Measurements from ENCODE around the gene NDUFA8. TPM values are rescaled to one million over a fixed set of nuclear protein-coding genes. Genes with fewer than 3 reads are reported as not detected.

The NDUFA8 gene
- total RNA-seq = 297 TPM
- long read RNA-seq, transcript NDUFA8-201 (4 exons, 844 nt) = major isoform, 171 of 172 reads
- long read RNA-seq, partial matches to known transcripts = 1 of 172 reads
- long read RNA-seq, other reads (novel, unspliced or antisense) = 0 of 172 reads

DNA sequence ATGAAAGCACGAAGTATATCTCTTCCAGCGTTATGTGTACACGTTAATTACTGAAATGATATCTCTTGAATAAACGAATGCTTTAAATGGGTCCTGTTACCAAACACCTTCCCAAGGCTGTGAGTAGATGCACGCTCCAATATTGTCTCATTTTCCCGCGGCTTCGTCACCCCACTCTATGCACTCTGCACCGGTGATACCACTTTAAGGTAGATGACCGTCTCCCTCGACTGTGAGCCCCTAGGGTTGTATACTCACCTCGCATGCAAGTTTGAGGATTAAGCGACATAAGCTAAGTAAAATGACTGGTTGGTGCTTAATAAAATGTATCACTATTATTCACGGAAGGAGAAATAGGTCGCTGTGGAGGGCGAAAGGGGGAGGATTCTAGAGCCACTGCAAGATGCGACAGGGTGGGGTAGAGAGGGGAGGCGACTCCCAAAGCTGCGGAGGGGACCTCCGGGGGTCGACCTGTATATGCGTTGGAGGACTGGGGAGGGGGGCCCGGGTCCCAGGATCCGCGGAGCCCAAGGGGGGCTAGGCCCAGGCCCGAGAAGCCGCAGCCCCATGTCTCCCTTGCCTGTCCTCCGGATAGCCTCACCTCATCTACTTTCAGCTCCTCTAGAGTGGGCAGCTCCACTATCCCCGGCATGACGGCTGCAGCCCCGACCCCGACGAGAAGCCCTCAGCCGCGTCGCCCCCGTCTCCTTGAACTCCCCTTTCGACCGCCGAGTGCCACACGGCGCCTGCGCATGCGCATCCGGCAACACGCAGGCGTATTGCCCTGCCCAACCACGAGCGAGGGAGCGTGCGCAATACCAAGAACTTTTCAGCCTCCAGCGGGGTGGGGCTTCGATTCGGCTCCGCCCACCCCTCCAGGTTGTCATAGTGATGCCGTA is at the start of gene NDUFA8, which contains the start of gene MORN5:
Gene NDUFA8 (minus strand): TSS at position 754 of the 899 bp plus-strand sequence. CDS start 102 bp downstream, at position 652.
Gene MORN5 (plus strand): TSS at position 883 of the 899 bp plus-strand sequence. CDS start 65 bp downstream, outside the sequence.
- intact Hi-C loops (cut with DNase I) = loop anchor here (5.0 kb wide), 1 partner anchor 103 kb away; the partner anchor contains the start of genes MRRF and RBM18
- ATAC-seq = peak; percentile 98
- DNase-seq (ENCODE audit: missing footprints) = peak; percentile 98

- DNase-seq (ENCODE audit: missing footprints) (no peak), ATAC-seq (no peak)
- intact Hi-C loops (cut with DNase I) = no loop called here
Measured at GRCh38 chr9:122207096-122207495, 47.5 kb upstream of the NDUFA8 start.

DNA sequence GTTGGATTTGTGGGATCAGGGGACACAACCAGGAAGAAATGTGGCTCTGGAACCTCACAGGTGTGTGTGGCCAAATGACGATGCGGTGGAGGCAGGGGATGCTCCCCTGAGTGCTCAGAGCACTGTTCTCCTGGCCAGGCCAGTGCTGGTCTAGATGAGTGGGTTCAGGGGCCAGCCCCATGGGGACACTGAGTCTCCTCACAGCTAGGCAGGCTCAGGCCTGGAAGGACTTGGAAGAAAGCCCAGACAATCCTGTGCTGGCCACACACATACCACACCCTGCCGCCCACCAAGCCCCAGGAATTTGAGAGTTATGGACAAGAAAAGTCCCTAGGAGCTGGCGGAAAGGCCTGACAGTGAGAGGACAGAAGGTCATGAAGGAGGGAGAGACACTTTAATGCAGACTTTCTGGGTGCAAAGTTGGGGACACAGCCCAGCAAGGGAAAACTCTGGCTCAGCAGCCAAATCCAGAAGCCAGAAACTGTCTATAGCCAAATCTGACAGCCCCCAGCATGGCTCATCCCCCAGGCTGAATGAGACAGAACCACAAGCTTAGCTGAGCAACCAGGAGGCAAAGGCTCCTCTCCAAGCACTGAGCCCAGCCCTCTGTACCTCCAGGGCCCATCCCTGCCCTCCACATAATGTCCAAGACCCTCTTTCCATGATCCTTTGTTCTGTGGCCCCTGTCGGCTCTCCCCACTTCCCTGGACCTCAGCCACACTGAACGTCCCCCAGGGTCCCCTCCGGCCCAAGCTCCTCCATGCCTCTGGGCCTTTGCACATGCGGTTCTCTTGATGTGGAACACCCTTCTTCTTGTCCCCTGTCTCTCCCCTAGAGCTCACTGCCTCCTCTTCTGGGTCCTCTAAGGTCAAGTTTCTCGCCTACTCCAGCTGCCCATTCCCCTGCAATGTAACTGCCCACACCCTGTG is 46.8 kb upstream of the NDUFA8 start:
- no peak for ATAC-seq
- intact Hi-C loops (cut with DNase I) = no loop called here
- DNase-seq (ENCODE audit: missing footprints) = no peak

- no peak for DNase-seq (ENCODE audit: missing footprints)
- ATAC-seq = no peak
- intact Hi-C loops (cut with DNase I) = no loop called here
Measured at GRCh38 chr9:122205176-122205575, 45.6 kb upstream of the NDUFA8 start.

DNA sequence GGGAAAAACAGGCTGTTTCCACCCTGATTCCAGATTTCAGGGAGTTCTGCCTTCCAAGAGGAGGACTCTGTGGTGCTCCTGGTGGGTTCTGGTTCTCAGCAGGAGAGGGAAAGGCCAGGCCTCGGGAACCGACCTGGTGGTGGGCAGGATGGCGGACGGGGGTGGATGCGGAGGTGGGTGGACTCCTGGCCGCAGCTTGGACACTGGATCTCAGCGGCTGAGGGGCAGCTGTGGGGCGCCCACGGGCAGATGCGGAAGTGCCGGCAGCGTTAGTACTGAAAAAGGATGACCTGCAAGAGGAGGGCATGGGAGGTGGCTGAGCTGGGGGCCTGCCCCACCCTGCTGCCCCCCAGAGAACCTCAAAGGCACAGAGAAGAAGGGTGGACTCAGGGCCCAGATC is 44.9 kb upstream of the NDUFA8 start:
- no peak for DNase-seq (ENCODE audit: missing footprints)
- no peak for ATAC-seq
- intact Hi-C loops (cut with DNase I) = no loop called here

GRCh38 chr9:122204055-122204454 is 44.5 kb upstream of the NDUFA8 start:
- intact Hi-C loops (cut with DNase I) = no loop called here
- DNase-seq (ENCODE audit: missing footprints) = no peak
- ATAC-seq = no peak

DNA sequence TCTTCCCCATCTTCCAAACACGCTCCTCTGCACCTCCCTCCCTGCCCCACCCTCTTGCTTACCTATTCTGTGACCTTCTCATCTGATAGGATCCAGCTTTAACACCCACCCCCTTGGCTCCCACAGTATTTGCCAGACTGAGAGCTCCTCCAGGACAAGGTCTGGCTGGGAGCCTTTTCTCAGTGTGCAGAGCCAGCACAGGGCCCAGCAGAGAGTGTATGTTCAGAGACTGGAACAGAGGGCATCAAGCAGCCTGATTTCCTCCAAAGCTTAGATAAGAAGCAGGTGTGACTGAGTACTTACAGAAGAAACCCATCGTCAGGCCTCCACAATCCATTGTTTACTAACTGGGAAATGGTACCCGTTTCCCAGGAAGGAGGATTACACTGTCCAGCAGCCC is 42.5 kb upstream of the NDUFA8 start:
- ATAC-seq (peak; percentile 71), DNase-seq (ENCODE audit: missing footprints) (no peak)
- intact Hi-C loops (cut with DNase I) = no loop called here

DNA sequence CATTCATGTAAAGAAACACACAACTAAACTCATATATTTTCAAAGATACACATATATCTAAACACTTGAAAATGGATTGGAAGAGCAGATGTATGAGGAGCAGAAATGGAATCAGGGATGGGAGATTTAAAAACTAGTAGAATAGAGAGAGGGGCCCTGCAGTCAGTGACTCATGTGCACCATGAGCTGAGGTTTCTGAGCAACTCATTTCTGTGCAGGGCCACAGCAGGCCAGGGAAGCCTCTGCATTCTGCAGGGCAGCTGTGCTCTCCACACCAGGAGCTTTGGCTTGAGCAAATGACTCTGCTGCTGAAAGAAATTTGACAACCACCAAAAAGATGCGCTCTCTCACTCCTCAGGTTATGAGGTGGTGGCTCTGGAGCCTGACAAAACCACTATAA is 42.1 kb upstream of the NDUFA8 start:
- intact Hi-C loops (cut with DNase I) = no loop called here
- no peak for ATAC-seq
- DNase-seq (ENCODE audit: missing footprints) = no peak

GRCh38 chr9:122200960-122201595 is 41.5 kb upstream of the NDUFA8 start:
- intact Hi-C loops (cut with DNase I) = no loop called here
- ATAC-seq = peak; percentile 58
- DNase-seq (ENCODE audit: missing footprints) = no peak

- intact Hi-C loops (cut with DNase I) = no loop called here
- no peak for ATAC-seq
- no peak for DNase-seq (ENCODE audit: missing footprints)
Measured at GRCh38 chr9:122197882-122198281, 38.3 kb upstream of the NDUFA8 start.

GRCh38 chr9:122197426-122197825 is 37.8 kb upstream of the NDUFA8 start:
- intact Hi-C loops (cut with DNase I) = no loop called here
- ATAC-seq = no peak

DNA sequence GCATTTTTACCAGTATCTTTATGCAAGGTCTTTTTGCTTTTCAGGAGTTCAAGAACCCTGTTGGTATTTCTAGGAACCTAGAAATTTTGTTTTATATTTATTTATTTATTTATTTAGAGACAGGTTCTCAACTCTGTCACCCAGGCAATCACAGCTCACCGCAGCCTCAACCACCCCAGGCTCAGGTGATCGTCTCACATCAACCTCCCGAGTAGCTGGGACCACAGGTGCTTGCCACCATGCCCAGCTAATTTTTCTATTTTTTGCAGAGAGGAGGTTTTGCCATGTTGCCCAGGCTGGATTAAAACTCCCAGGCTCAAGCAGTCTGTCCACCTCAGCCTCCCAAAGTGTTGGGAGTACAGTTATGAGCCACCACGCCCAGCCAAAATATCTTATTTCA is 36.3 kb upstream of the NDUFA8 start:
- DNase-seq (ENCODE audit: missing footprints) = no peak
- no peak for ATAC-seq
- intact Hi-C loops (cut with DNase I) = no loop called here

More at GRCh38 chr9:122197426-122197825, 37.8 kb upstream of the NDUFA8 start:
- no peak for DNase-seq (ENCODE audit: missing footprints)

GRCh38 chr9:122193651-122194050 is 34.1 kb upstream of the NDUFA8 start:
- intact Hi-C loops (cut with DNase I) = no loop called here
- no peak for DNase-seq (ENCODE audit: missing footprints)
- ATAC-seq = no peak

- no peak for DNase-seq (ENCODE audit: missing footprints)
- intact Hi-C loops (cut with DNase I) = no loop called here
- no peak for ATAC-seq
Measured at GRCh38 chr9:122192914-122193525, 33.4 kb upstream of the NDUFA8 start.

DNA sequence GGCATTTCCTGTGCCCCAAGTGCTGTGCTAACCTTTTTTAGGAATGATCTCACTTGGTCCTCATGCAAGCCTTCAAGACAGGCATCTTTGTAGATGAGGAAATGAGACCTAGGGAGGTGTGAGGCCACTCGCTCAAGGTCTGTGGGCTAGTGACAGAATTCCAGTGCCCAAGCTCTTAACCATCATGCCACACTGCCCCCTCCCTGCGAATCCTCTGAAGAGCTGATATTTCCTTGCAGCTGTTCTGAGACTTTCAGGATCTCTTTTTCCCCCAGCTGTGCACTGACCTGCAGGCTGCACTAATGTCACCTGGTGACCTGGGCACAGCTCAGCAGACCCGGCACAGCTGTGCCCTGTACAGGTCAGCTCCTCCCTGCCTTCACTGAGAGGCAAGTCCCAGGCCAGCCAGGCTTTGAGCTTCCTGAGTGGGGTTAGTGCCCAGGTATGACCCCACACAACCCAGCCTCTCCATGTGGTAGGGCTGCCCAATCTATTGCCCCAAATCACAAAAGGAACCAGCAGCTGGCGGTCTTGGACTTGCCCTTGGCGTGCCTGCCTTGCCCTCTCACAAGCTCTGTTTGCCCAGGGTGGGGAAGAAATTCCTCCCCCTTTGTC is 32.8 kb upstream of the NDUFA8 start:
- ATAC-seq = no peak
- DNase-seq (ENCODE audit: missing footprints) = no peak
- intact Hi-C loops (cut with DNase I) = no loop called here

DNA sequence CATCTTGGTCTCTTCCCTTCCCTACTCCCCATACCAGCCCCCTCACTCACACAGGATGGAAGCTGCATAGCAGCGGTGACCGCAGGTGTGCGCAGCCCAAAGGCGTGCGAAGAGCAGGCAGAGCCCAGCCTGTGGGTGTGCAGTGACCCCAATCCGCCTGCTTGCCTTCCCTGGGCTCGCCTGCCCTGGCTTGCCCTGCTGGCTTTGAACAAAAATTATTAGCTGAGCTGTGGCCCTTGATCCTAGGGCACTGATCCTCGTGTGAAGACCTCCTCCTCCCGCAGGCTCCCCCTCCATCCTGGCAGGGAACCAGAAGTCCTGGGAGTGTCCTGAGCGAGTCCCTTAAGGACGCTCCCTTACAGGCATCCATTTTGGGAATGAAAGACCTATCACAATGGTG is 32.0 kb upstream of the NDUFA8 start:
- no peak for ATAC-seq
- intact Hi-C loops (cut with DNase I) = no loop called here
- no peak for DNase-seq (ENCODE audit: missing footprints)

- no peak for DNase-seq (ENCODE audit: missing footprints)
- intact Hi-C loops (cut with DNase I) = no loop called here
- no peak for ATAC-seq
Measured at GRCh38 chr9:122190597-122191381, 31.2 kb upstream of the NDUFA8 start.
